HCT116 (cell line): ENCODE results near the gene EMC10. TPM values are rescaled to one million over a fixed set of nuclear protein-coding genes. Genes with fewer than 3 reads are reported as not detected.

Experiments
- ATAC-seq: fragments of 200-7000 bp; cut with Tn5 transposase; 2 replicates; pipeline ENCODE4 v1.9.1; 2020; ENCODE audit warnings: mild to moderate bottlenecking, moderate library complexity
- BruUV-seq: library from RNA; stranded (reverse); fragments of 400-500 nt; replicated peaks from 2 replicates; lab custom pipeline; 2021; lab: Mats Ljungman, UMichigan
- CTCF ChIA-PET: fragments of 300-600 bp; sonication (Branson Sonifier 250); formaldehyde crosslinking; loops from one replicate; lab custom pipeline; 2021; ENCODE audit warnings: antibody characterized with exemption; lab: Charles Lee
- POLR2A ChIA-PET: fragments of 300-600, 350-600 bp; sonication (Branson Sonifier 250); formaldehyde crosslinking; loops from one replicate; lab custom pipeline; 2021; ENCODE audit warnings: antibody characterized with exemption; lab: Charles Lee
- RAD21 ChIA-PET, 2 experiments: fragments of 300-600 bp; sonication (Branson Sonifier 250); formaldehyde crosslinking; loops; one replicate each; lab custom pipeline; 2023; ENCODE audit warnings: low total read pairs in 2 of 2; ENCODE audit not compliant: uncharacterized antibody in 2 of 2, unreplicated experiment in 2 of 2, low non-redundant PET in 1 of 2; lab: Charles Lee
- DNase-seq: peaks from one replicate; pipeline ENCODE4 v3.0.0-alpha.2; 2010; ENCODE audit warnings: low read depth, low spot score
- H2AFZ ChIP-seq: fragments of 200-600 bp; shearing (Covaris generic), sonication (generic); 2 replicates; pipeline ENCODE4 v1.6.1; 2017; ENCODE audit warnings: low read depth, mixed run types, mixed read lengths, antibody characterized with exemption, low read length; ENCODE audit not compliant: poor library complexity, severe bottlenecking
- H3K27ac ChIP-seq: 2 replicates; pipeline ENCODE4 v1.5.1; 2012; ENCODE audit warnings: low read depth, low read length
- H3K27me3 ChIP-seq: fragments of 200-600 bp; sonication (generic); 2 replicates; pipeline ENCODE4 v1.6.1; 2016; ENCODE audit warnings: mixed run types, low read length, mixed read lengths; ENCODE audit not compliant: insufficient read depth
- H3K36me3 ChIP-seq, 2 experiments: fragments of 200-500 bp in 1 of 2; fragments of 200-600 bp in 1 of 2; sonication (Bioruptor generic) in 1 of 2; sonication (generic) in 1 of 2; 2 replicates each; pipeline versions ENCODE4 v1.5.1 to v1.6.1; 2014 to 2016; ENCODE audit warnings: low read length in 2 of 2, inconsistent platforms in 1 of 2, mixed read lengths in 1 of 2, mixed run types in 1 of 2; ENCODE audit not compliant: insufficient read depth in 2 of 2, control insufficient read depth in 1 of 2
- H3K4me1 ChIP-seq, 2 experiments: fragments of 200-600 bp in 1 of 2; sonication (generic) in 1 of 2; 2 replicates each; pipeline versions ENCODE4 v1.5.1 to v1.6.1; 2012 to 2017; ENCODE audit warnings: low read length in 2 of 2, inconsistent platforms in 1 of 2, mild to moderate bottlenecking in 1 of 2, mixed read lengths in 1 of 2, mixed run types in 1 of 2, moderate library complexity in 1 of 2; ENCODE audit not compliant: insufficient read depth in 2 of 2, control insufficient read depth in 1 of 2
- H3K4me2 ChIP-seq: fragments of 200-600 bp; sonication (generic); 2 replicates; pipeline ENCODE4 v1.6.1; 2017; ENCODE audit warnings: mixed run types, low read length, mixed read lengths
- H3K4me3 ChIP-seq, 2 experiments: fragments of 200-600 bp in 1 of 2; sonication (generic) in 1 of 2; replicated peaks in 1 of 2; 2 replicates each; pipeline ENCODE4 v1.5.1; 2011 to 2016; ENCODE audit warnings: low read length in 2 of 2, control low read depth in 1 of 2, low read depth in 1 of 2, mild to moderate bottlenecking in 1 of 2, mixed read lengths in 1 of 2, mixed run types in 1 of 2
- H3K79me2 ChIP-seq: fragments of 200-600 bp; sonication (generic); 2 replicates; pipeline ENCODE4 v1.6.1; 2017; ENCODE audit warnings: mild to moderate bottlenecking, mixed run types, low read length, moderate library complexity, mixed read lengths; ENCODE audit not compliant: insufficient read depth
- H3K9ac ChIP-seq: fragments of 200-600 bp; sonication (generic); 2 replicates; pipeline ENCODE4 v1.6.1; 2016; ENCODE audit warnings: low read length, mixed read lengths
- H3K9me2 ChIP-seq: fragments of 200-600 bp; sonication (generic), shearing (Covaris generic); 2 replicates; pipeline ENCODE4 v1.6.1; 2017; ENCODE audit warnings: mixed run types, mild to moderate bottlenecking, moderate library complexity; ENCODE audit not compliant: insufficient read depth
- H3K9me3 ChIP-seq, 2 experiments: fragments of 200-500 bp in 1 of 2; fragments of 200-600 bp in 1 of 2; sonication (Bioruptor generic) in 1 of 2; sonication (generic) in 1 of 2; 2 replicates each; pipeline ENCODE4 v1.6.1; 2014 to 2017; ENCODE audit warnings: low read length in 2 of 2, mixed read lengths in 2 of 2, inconsistent platforms in 1 of 2, low read depth in 1 of 2, mild to moderate bottlenecking in 1 of 2, mixed run types in 1 of 2, moderate library complexity in 1 of 2; ENCODE audit not compliant: control insufficient read depth in 1 of 2, insufficient read depth in 1 of 2
- H4K20me1 ChIP-seq: fragments of 200-600 bp; sonication (generic), shearing (Covaris generic); 2 replicates; pipeline ENCODE4 v1.6.1; 2017; ENCODE audit warnings: mixed run types, mild to moderate bottlenecking, moderate library complexity; ENCODE audit not compliant: insufficient read depth
- ELF1 ChIP-seq: IDR thresholded peaks from 2 replicates; pipeline ENCODE4 v1.6.1; 2012; ENCODE audit warnings: low read depth, borderline replicate concordance
- JUND ChIP-seq: IDR thresholded peaks from 2 replicates; pipeline ENCODE4 v1.6.1; 2012
- MAX ChIP-seq: IDR thresholded peaks from 2 replicates; pipeline ENCODE4 v1.6.1; 2012
- POLR2A ChIP-seq: IDR thresholded peaks from 2 replicates; pipeline ENCODE4 v1.7.0; 2011; ENCODE audit warnings: borderline replicate concordance; ENCODE audit not compliant: insufficient read depth, insufficient read length; ENCODE audit errors: extremely low read depth
- RAD21 ChIP-seq: IDR thresholded peaks from 2 replicates; pipeline ENCODE4 v1.6.1; 2012; ENCODE audit warnings: low read depth, mild to moderate bottlenecking
- REST ChIP-seq: IDR thresholded peaks from 2 replicates; pipeline ENCODE4 v1.6.1; 2012; ENCODE audit warnings: low read depth
- SRF ChIP-seq: IDR thresholded peaks from 2 replicates; pipeline ENCODE4 v1.6.1; 2012; ENCODE audit warnings: low read depth
- TCF7L2 ChIP-seq: IDR thresholded peaks from 2 replicates; pipeline ENCODE4 v1.7.0; 2011; ENCODE audit warnings: borderline replicate concordance, inconsistent platforms; ENCODE audit not compliant: insufficient read depth, insufficient read length; ENCODE audit errors: extremely low read depth
- ZFX ChIP-seq: fragments of 450-650 bp; IDR thresholded peaks from 2 replicates; pipeline ENCODE4 v1.6.1; 2017
- intact Hi-C: fragments of 100-400 bp; cut with micrococcal nuclease; formaldehyde crosslinking; loops from 2 replicates; pipeline ENCODE4 v1.10.0; 2022
- total RNA-seq: library from RNA; stranded (reverse); gene quantifications from one replicate; pipeline ENCODE4 v1.2.1, GENCODE V29; 2021; ENCODE audit not compliant: unreplicated experiment

Gene EMC10
- total RNA-seq, 1 experiment from 2014 or later = 92.4 TPM

- Histone ChIP-seq H3K9me3 (peaks cover 3 to 12% of the 10 kb centered on the region in 2 experiments; a peak in 1 of 4 replicates), H4K20me1 (no peaks in the 10 kb centered on the region), H3K27ac (no peak overlapping the region), H3K4me1 (peaks cover under 1 to 3% of the 10 kb centered on the region in 2 experiments; a peak in 2 of 4 replicates), H3K4me3 (no peak overlapping the region), H2AFZ (no peak overlapping the region), H3K36me3 (peaks cover 18 to 42% of the 10 kb centered on the region in 2 experiments; a peak in 3 of 4 replicates), H3K27me3 (no peaks in the 10 kb centered on the region), H3K79me2 (peaks cover 23% of the 10 kb centered on the region), H3K4me2 (no peak overlapping the region), H3K9ac (no peak overlapping the region), H3K9me2 (no peaks in the 10 kb centered on the region)
- TF ChIP-seq SRF (no peak), MAX (no peak), REST (no peak), RAD21 (no peak), ZFX (no peak), POLR2A (no peak), ELF1 (no peak), JUND (no peak), TCF7L2 (no peak)
- ChIA-PET CTCF (no interaction called here), RAD21 (no interaction called here), POLR2A (no interaction called here)
- BruUV-seq = TSS peak; percentile 31
- no peak for DNase-seq
- ATAC-seq = no peak
- intact Hi-C loops = no loop called here
These were observed 6.6 kb downstream of the EMC10 start for GRCh38 chr19:50482916-50483315.
